ENCODE results near the gene ZKSCAN1. TPM values are rescaled to one million over a fixed set of nuclear protein-coding genes. Genes with fewer than 3 reads are reported as not detected.
"Not testable (repeated sequence)": the region's sequence is repeated elsewhere in the genome, so short reads cannot be mapped to it uniquely, and the experiment has no call there.

Gene ZKSCAN1
- total RNA-seq, 1 experiment from 2014 or later, result 17.7 TPM

DNA sequence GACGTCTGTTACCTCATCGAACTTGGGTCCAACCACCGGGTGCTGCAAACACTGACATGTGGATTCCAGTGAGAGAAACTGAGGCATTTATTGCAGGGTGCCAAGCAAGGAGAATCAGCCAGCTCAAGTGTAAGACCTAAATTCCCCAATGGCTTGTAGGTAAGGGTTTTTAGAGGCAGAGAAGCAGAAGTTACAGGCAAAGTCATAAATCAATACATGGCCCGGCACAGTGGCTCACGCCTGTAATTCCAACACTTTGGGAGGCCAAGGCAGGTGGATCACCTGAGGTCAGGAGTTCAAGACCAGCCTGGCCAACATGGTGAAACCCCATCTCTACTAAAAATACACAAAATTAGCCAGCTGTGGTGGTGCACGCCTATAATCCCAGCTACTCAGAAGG, 23.9 kb upstream of the ZKSCAN1 start:
- not testable (repeated sequence) for H3K27ac ChIP-seq; H3K4me1 ChIP-seq; DNase-seq; H3K36me3 ChIP-seq; H3K9me3 ChIP-seq (replicated peaks); H3K4me3 ChIP-seq
- peaks cover 31% of the 10 kb centered on the region for H3K27me3 ChIP-seq

DNA sequence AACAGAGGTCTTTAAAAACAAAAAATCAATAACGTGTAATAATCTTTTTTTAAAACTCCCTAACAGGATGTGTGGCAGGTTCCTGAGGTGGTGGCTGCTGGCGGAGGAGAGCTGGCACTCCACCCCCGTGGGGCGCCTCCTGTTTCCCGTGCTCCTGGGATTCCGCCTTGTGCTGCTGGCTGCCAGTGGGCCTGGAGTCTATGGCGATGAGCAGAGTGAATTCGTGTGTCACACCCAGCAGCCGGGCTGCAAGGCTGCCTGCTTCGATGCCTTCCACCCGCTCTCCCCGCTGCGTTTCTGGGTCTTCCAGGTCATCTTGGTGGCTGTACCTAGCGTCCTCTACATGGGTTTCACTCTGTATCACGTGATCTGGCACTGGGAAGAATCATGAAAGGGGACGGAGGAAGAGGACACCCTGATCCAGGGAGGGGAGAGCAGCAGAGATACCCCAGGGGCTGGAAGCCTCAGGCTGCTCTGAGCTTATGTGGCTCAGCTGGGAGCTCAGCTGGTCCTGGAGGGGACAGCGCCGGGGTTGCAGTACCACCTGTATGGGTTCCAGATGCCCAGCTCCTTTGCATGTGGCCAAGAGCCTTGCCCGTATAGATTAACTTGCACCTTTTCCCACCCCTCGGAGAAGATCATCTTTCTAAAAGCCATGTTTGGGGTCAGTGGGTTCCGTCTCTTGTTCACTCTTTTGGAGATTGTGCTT, 22.9 kb upstream of the ZKSCAN1 start:
- Histone ChIP-seq H3K4me1 (no peaks in the 10 kb centered on the region), H3K27ac (no peak overlapping the region), H3K4me3 (no peak overlapping the region), H3K36me3 (no peaks in the 10 kb centered on the region), H3K27me3 (peaks cover 26% of the 10 kb centered on the region), H3K9me3 (replicated peaks) (no peaks in the 10 kb centered on the region)
- no peak for DNase-seq

DNA sequence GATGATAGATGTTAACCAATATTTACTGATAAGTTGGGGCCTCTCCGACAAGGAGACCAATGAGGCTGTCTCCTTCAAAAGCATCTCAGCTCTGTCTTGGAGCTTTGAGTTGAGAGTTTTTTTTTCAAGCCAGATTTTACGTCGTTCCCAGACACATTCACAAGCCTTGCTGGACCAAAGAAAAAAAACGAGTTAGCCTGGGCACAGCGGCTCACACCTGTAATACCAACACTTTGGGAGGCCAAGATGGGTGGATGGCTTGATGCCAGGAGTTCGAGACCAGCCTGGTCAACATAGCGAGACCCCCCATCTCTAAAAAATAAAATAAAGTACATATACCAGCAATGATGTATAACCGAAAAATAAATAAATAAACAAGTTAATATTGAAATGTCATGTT, 20.6 kb upstream of the ZKSCAN1 start:
- Histone ChIP-seq H3K9me3 (replicated peaks) (no peaks in the 10 kb centered on the region), H3K27me3 (peaks cover 15% of the 10 kb centered on the region), H3K36me3 (no peaks in the 10 kb centered on the region), H3K4me1 (no peaks in the 10 kb centered on the region), H3K4me3 (no peak overlapping the region; the same call in 1 of the 2 replicates), H3K27ac (no peak overlapping the region)
- DNase-seq, result no peak

DNA sequence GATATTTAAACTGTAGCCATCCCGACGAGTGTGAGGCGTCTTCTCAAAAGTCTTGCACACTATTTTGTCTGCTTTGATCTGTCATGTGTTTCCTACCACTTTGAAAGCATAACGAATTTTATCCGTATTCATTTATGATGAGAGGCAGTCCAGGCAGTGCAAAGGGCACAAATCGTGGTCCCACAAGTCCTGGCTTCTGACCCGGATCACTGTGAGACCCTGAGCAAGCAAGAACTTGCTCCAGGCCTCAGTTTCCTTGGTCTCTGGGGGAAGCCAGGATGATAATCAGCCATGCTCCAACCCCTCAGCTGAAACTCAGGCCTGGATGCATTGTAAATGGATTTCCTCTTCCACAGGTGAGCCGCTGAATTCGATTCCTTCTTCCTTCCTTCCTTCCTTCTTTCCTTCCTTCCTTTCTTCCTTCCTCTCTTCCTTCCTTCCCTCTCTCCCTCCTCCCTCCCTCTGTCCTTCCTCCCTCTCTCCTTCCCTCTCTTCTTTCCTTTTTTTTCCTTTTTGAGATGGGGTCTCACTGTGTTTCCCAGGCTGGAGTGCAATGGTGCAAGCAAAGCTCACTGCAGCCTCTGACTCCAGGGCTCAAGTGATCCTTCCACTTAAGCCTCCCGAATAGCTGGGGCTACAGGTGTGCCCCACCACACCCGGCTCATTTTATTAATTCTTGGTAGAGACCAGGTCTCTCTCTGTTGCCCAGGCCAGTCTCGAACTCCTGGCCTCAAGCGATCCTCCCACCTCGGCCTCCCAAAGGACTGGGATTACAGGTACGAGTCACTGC, 18.4 kb upstream of the ZKSCAN1 start:
- no peaks in the 10 kb centered on the region for H3K36me3 ChIP-seq
- H3K4me3 ChIP-seq, result peak overlapping the region; percentile 52
- no peaks in the 10 kb centered on the region for H3K9me3 ChIP-seq (replicated peaks)
- no peak for DNase-seq
- H3K27me3 ChIP-seq, result peaks cover 13% of the 10 kb centered on the region
- no peaks in the 10 kb centered on the region for H3K4me1 ChIP-seq
- no peak overlapping the region for H3K27ac ChIP-seq

DNA sequence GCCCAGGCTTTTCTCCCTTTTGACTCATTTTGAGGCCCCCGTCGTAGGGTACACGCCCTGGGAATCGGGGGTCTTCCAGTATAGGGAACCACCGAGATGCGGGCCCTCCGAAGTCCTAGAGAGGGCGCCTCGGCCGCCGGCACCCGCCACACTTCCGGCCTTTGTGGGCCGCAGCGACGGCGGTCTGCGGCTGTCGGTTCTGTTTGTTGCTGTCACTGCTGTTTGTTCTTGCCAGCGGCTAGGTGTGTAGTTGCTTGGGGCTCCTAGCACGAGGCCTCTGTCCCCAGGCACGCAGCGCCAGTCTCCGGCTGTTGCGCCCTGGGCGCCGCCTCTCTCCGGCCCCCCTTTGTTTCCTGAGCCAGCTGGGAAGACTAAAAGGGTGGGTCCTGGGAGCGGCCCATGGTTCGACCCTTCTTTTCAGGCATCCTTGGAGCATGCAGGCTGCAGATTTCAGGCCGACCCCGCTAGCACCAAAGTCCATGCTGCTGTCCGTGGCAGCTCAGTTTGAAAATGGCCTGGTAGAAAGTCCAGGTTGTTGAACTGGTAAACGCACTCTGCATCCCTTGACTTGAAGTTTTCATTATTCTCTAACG, 17.8 kb upstream of the ZKSCAN1 start:
- Histone ChIP-seq H3K27me3 (peaks cover 13% of the 10 kb centered on the region), H3K36me3 (no peaks in the 10 kb centered on the region), H3K4me1 (no peaks in the 10 kb centered on the region), H3K27ac (no peak overlapping the region), H3K9me3 (replicated peaks) (no peaks in the 10 kb centered on the region), H3K4me3 (peak overlapping the region; percentile 52)
- no peak for DNase-seq

DNA sequence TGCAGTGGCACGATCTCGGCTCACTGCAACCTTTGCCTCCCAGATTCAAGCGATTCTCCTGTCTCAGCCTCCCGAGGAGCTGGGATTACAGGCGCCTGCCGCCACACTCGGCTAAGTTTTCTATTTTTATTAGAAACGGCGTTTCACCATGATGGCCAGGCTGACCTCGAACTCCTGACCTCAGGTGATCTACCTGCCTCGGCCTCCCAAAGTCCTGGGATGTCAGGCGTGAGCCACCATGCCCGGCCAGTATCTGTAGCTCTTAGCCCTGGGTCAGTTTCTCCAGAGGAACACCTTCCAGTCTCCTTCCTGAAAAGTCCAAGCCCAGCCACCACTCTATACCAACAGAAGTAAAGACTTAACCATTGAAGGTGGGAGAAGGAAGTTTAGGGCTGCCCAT, 15.2 kb upstream of the ZKSCAN1 start:
- H3K4me1 ChIP-seq, result no peaks in the 10 kb centered on the region
- DNase-seq, result no peak
- no peaks in the 10 kb centered on the region for H3K36me3 ChIP-seq
- H3K27me3 ChIP-seq, result peaks cover 9% of the 10 kb centered on the region
- H3K27ac ChIP-seq, result no peak overlapping the region
- H3K9me3 ChIP-seq (replicated peaks), result no peaks in the 10 kb centered on the region
- no peak overlapping the region for H3K4me3 ChIP-seq

DNA sequence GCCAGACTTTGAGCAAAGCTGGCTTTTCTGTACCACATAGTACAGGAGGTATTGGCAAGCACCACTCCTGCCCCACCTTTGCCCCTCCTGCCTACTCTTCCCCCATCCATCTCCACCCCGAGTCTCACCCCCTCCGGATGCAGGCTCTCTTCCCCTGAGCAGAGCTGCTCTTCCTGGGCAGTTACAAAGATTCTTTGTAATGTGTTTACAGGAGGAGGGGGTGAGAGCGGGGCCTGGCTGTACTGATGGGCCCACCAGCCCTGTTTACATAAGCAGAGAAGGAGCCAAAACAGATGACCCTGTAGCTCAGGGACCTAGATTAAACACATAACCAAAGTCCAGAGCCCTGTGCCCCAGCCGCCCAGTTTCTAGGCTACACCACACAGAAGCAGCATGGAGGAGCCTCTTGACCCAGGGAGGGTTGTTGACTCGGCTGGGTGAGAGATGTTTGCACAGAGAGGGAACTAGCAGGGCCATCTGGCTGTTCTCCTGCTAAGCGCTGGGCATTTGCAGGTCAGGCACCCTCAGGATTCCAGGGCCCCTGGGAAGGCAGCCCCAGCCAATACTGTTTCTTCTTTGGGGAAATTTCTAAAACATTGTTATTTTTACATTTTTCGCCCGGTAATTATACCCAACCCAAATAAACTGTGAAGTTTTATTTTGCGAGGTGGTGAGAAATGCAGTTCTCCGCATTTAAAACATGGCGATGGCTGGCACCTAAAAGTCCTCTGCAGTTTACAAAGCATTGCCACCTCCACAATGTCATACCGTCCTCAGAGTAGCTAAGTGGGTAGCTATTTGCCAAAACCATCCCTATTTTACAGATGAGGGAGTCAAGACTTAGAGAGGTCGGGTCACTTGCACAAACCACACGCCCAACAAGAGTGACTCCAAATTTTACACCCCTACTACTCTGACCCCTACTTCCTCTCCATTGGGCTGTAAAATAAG, 11.4 kb upstream of the ZKSCAN1 start:
- H3K4me1 ChIP-seq, result no peaks in the 10 kb centered on the region
- no peak overlapping the region for H3K27ac ChIP-seq
- H3K4me3 ChIP-seq, result no peak overlapping the region
- H3K9me3 ChIP-seq (replicated peaks), result no peaks in the 10 kb centered on the region
- no peaks in the 10 kb centered on the region for H3K36me3 ChIP-seq
- H3K27me3 ChIP-seq, result no peaks in the 10 kb centered on the region
- peak; percentile 26 to 47 for DNase-seq

DNA sequence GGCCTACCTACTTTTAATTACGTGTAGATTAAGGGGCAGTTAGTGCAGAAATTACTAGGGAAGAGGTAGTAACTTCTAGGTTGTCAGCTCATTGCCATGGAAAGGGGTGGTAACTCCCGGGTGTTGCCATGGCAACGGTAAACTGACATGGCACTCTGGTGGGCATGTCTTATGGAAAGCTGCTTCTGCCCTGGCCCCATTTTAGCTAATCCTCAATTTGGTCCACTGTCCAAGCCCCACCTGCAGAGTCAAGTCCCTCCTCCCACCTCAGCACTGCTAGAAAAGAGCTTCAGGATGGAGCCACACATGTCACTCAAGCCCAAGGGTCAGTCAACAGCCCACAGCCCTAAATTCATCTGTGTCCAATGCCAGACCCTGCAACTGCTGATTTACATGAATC, 7.5 kb upstream of the ZKSCAN1 start:
- no peaks in the 10 kb centered on the region for H3K27me3 ChIP-seq
- no peak for DNase-seq

DNA sequence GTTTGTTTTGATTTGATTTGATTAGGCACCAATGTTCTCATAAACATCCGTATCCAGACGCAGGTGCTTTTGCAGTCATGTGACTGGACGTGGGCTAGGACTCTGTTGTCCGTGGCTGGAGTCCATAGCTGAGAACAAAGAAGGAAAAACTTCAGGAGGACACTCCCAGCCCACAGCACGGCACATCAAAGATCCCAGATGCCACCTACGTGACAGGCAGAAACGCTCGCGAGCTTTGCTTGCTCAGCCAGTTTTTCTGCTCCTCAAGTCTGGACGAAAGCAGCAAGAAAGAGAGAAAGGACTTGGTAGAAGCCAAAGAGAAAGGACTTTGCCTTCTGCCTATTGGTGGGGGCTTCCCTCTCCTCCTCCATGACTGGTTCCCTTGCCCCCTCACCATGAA, 6.9 kb upstream of the ZKSCAN1 start:
- Histone ChIP-seq H3K36me3 (no peaks in the 10 kb centered on the region), H3K4me1 (no peaks in the 10 kb centered on the region), H3K27me3 (no peaks in the 10 kb centered on the region), H3K9me3 (replicated peaks) (no peaks in the 10 kb centered on the region), H3K4me3 (no peak overlapping the region), H3K27ac (no peak overlapping the region)
- no peak for DNase-seq

More for the DNA sequence above, 7.5 kb upstream of the ZKSCAN1 start:
- no peaks in the 10 kb centered on the region for H3K4me1 ChIP-seq
- no peak overlapping the region for H3K27ac ChIP-seq
- H3K4me3 ChIP-seq, result no peak overlapping the region
- H3K9me3 ChIP-seq (replicated peaks), result no peaks in the 10 kb centered on the region
- H3K36me3 ChIP-seq, result no peaks in the 10 kb centered on the region

DNA sequence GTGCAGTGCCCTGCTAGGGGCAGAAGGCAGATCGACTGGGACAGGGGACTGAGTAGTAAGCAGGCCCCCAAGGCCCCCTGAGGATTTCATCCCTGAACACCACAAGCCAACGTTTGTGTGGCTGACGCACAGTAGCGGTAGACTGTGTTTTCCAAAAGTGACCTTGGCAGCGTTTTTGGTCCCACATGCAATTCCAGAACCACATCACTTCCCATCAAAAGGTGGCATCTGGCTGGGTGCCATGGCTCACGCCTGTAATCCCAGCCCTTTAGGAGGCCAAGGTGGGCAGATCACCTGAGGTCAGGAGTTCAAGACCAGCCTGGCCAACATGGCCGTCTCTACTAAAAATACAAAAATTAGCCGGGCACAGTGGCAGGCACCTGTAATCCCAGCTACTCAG, 5.4 kb upstream of the ZKSCAN1 start:
- not testable (repeated sequence) for DNase-seq; H3K27me3 ChIP-seq; H3K27ac ChIP-seq; H3K36me3 ChIP-seq; H3K4me3 ChIP-seq; H3K9me3 ChIP-seq (replicated peaks); H3K4me1 ChIP-seq

DNA sequence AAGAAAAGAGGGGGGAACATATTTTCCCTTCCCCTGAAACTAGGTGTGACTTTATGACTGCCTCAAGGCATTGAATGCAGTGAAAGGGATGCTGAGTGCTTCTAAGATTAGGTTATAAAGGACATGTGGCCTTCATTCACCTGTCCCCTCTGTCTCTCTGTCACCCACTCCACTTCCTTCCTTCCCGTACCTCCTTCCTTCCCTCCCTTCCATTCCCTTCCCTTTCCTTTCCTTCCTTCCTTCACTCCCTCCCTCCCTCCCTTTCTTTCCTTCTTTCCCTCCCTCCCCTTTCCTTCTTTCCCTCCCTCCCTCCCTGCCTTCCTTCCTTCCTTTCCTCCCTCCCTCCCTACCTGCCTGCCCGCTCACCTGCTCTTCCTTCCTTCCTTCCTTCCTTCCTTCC, 4.5 kb upstream of the ZKSCAN1 start:
- H3K36me3 ChIP-seq, result no peaks in the 10 kb centered on the region
- H3K4me1 ChIP-seq, result 0 out of 2 replicates have a peak, but pooled peaks cover 3% of the 10 kb centered on the region
- no peak overlapping the region for H3K27ac ChIP-seq
- no peaks in the 10 kb centered on the region for H3K27me3 ChIP-seq
- H3K9me3 ChIP-seq (replicated peaks), result no peaks in the 10 kb centered on the region
- DNase-seq, result no peak
- no peak overlapping the region for H3K4me3 ChIP-seq

DNA sequence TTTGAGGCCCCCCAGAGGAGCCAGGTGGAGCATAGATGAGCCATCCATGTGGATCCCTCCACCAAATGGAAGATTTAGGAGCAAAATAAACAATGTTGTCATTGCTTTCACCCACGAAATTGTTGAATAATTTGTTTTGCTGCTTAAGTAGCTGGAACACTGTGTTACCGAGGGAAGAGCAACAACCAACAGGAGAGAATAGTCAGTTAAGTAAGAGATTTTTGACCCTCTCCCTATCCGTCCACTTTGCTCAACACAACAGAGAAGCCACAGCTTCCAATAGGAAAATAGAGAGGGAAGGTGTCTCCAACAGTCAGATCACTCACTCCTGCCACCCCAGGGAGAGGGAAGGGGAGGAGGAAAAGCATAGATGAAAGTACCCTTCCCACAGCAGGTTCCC, 3.9 kb upstream of the ZKSCAN1 start:
- Histone ChIP-seq H3K27me3 (no peaks in the 10 kb centered on the region), H3K27ac (no peak overlapping the region), H3K36me3 (no peaks in the 10 kb centered on the region), H3K4me1 (peaks cover 5% of the 10 kb centered on the region), H3K4me3 (no peak overlapping the region), H3K9me3 (replicated peaks) (no peaks in the 10 kb centered on the region)
- DNase-seq, result no peak

DNA sequence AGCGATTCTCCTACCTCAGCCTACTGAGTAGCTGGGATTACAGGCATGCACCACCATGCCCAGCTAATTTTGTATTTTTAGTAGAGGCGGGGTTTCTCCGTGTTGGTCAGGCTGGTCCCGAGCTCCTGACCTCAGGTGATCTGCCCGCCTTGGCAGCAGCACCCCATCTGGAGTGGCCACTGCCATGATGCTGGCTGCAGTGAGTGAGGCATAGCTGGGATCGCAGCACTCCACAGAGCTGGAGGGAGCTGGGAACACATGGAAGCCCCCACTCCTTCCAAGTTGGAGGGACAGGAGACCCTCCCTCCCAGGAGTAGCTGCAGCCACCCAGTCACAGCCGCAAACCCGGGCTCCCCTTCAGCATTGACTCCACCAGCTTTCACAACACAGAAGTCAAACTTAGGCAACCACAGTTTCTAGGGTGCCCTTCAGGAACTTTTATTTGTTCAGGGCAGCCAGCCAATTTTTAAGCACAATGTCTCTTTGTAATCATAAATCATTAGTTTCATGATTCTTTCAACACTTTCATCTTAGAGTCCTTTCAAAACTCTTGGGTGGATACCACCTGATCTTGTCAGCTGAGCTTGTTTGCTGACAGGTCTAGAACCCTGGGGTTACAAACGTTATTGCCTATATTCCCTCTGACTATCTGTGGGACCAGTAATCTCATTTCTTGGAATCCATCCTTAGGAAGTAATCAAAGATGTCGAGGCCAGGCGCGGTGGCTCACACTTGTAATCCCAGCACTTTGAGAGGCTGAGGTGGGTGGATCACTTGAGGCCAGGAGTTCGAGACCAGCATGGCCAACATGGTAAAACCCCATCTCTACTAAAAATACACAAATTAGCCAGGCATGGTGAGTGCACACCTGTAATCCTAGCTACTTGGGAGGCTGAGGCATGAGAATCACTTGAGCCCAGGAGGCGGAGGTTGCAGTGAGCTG, 2.7 kb upstream of the ZKSCAN1 start:
- not testable (repeated sequence) for H3K4me3 ChIP-seq; H3K27me3 ChIP-seq; H3K9me3 ChIP-seq (replicated peaks); H3K27ac ChIP-seq; DNase-seq; H3K4me1 ChIP-seq; H3K36me3 ChIP-seq

DNA sequence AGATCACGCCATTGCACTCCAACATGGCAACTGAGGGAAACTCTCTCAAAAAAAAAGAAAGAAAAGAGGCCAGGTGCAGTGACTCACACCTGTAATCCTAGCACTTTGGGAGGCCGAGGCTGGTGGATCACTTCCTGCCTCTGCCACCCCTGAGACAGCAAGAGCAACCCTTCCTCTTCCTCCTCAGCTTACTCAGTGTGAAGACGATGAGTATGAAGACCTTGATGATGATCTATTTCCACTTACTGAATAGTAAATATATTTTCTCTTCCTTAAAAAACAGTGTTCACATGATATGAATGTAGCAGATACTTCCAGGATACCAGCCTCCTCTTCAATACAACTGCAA, 2.1 kb upstream of the ZKSCAN1 start:
- Histone ChIP-seq H3K4me3 (no peak overlapping the region), H3K36me3 (0 out of 2 replicates have a peak, but pooled peaks cover 3% of the 10 kb centered on the region), H3K4me1 (peaks cover 9% of the 10 kb centered on the region), H3K27ac (no peak overlapping the region), H3K27me3 (no peaks in the 10 kb centered on the region), H3K9me3 (replicated peaks) (no peaks in the 10 kb centered on the region)
- DNase-seq, result no peak
